Measurements from ENCODE around the gene HYDIN.

HYDIN gene

GRCh38 chr16:70766658-70767057, 463.9 kb downstream of the HYDIN start:
- TF ChIP-seq CTCF (IDR thresholded peaks at IDR 0.05) = no peak

- TF ChIP-seq CTCF (IDR thresholded peaks at IDR 0.05) = no peak
Measured at GRCh38 chr16:70766176-70766575, 464.3 kb downstream of the HYDIN start.

- no peak for TF ChIP-seq CTCF (IDR thresholded peaks at IDR 0.05)
Measured at GRCh38 chr16:70765491-70765890, 465.0 kb downstream of the HYDIN start.

- no peak for TF ChIP-seq CTCF (IDR thresholded peaks at IDR 0.05)
Measured at GRCh38 chr16:70764632-70765031, 465.9 kb downstream of the HYDIN start.

- no peak for TF ChIP-seq CTCF (IDR thresholded peaks at IDR 0.05)
Measured at GRCh38 chr16:70760221-70760620, 470.3 kb downstream of the HYDIN start.

- no peak for TF ChIP-seq CTCF (IDR thresholded peaks at IDR 0.05)
Measured at GRCh38 chr16:70759666-70760065, 470.9 kb downstream of the HYDIN start.

GRCh38 chr16:70758786-70759185, 471.7 kb downstream of the HYDIN start:
- no peak for TF ChIP-seq CTCF (IDR thresholded peaks at IDR 0.05)
